GM19324 (cell line): ENCODE measurements around the gene NCOA7.
"Not testable (repeated sequence)": the region's sequence is repeated elsewhere in the genome, so short reads cannot be mapped to it uniquely, and the experiment has no call there.

Experiments
- ATAC-seq: cut with Tn5 transposase; IDR thresholded peaks from one replicate; pipeline ENCODE4 v1.9.1; 2021; ENCODE audit warnings: mild to moderate bottlenecking, moderate library complexity; ENCODE audit not compliant: unreplicated experiment, low FRiP score

NCOA7 gene

DNA sequence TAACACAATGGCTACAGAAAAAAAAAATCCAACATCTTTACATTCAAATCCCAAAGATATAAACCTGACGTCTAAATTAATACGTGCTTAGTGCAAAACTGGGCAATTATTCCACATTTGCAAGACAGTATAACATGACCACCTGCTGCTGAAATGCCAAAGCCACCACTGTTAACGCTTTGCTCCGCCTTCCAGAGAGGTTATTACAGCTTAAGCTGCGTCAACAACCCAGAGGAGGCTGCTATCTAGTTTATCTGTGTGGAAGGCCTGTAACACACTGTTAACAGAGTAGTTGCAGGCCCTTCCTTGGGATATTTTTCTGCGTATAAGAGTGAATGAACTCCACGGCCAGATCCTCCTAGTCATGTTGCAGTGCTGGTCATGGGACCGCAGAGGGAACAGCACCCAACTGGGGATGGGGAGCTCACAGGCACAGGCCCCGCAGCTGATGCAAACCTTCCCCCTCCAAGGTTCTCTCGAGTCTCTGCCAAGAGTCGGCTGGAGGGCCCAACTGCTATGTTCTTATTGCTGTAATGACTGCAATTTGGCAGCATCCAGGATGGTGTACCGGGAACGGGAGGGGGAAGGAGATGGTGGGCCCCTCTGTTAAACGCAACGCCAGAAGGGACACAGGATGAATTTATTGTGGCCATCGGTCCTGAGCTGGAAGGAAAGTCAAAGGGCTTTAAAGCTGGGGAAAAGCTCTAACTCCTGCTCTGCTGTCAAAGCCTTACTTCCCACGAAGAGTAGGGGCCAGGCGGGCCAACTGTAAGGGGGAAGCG is 993 bp upstream of the NCOA7 start:
- peak; percentile 10 for ATAC-seq

GRCh38 chr6:125791151-125791819 is 525 bp downstream of the NCOA7 start:
- peak; percentile 33 for ATAC-seq

DNA sequence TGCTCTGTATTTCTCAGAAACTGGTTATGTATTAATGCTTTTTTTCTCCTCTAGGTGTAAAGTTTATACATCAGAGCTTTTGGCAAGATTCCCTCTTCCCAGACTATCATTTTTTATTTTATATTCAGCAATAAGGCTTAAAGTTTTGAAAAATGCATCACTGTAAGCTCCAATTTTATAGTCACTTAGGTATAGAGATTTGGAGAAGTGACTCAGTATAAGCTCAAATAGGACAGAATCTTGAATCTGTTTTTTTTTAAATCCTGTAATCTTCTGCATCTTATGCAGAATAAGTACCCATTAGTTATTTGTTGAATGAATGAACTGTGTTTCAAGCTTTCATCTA is 1.0 kb downstream of the NCOA7 start:
- no peak for ATAC-seq

GRCh38 chr6:125792172-125792571 is 1.4 kb downstream of the NCOA7 start:
- ATAC-seq: no peak

GRCh38 chr6:125792680-125793079 is 1.9 kb downstream of the NCOA7 start:
- no peak for ATAC-seq

DNA sequence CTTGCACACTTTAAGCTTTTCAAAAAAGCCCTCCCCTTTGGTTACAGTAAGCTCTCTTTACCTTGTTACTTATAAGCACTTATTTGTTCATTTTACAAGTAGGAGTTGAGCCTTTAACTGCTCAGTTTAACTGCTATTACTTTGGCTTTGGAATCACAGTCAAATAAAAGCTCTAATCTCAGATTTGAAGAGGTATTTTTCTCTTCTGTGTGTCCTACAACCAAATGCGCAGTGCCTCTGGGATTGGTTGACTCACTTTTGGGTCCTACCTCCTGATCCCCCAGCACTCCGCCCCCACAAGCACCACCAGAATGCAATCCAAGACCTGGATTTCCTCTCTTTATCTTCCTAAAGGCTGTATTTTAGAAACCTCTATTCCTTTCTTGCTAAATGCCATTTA is 2.5 kb downstream of the NCOA7 start:
- ATAC-seq: no peak

GRCh38 chr6:125793863-125794262 is 3.1 kb downstream of the NCOA7 start:
- no peak for ATAC-seq

DNA sequence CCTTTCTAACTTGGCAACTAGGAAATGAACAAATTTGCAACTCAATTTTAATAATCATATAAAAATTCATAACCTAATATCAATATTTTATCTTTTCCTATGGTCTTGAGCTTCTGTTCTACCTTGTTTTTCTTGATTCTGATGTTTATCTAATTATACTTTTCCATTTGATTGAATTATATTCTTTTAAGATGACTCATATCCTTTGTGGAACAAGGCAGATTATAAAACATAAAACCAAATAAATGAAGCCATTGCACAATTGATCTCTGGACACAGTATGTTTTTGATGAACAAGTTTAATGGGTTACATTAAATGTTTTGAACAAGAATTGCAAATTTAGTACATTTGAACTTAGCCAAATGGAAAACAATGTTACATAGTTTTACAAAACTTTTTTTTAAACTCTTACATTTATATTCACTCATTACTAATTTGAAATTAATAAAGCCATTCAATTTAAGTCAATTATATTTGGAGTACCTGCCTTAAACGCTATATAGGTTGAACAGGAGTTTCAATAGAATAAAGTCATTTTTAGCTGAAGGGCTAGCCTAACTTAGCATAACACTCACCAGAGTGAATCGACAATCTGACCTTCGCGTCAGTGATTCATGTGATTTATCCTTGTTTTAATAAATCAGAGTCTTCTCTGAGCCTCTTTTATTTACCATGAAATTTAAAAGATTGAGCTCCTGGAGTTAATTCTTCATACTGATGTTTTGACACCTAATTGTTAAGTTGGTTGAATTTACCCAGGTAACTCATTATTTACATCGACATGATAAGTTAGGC is 3.8 kb downstream of the NCOA7 start:
- no peak for ATAC-seq

DNA sequence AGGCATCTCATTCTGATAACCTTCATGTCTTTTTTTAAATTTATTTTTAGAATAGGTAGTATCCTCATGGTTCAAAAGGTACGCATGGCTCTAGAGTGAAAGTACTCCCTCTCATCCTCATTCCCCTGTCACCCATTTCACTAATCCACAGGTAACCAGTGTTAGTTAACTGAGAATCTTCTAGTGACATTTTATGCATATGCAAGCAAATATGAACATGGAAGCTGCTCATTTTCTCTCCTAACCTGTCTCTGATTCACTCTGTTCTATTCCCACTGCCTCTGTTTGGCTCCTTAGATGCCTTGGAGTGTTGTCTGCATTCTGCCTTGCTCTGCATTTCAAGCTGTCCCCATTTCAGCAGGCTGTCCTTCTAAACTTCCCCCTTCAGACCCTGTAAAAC is 4.5 kb downstream of the NCOA7 start:
- ATAC-seq: no peak

DNA sequence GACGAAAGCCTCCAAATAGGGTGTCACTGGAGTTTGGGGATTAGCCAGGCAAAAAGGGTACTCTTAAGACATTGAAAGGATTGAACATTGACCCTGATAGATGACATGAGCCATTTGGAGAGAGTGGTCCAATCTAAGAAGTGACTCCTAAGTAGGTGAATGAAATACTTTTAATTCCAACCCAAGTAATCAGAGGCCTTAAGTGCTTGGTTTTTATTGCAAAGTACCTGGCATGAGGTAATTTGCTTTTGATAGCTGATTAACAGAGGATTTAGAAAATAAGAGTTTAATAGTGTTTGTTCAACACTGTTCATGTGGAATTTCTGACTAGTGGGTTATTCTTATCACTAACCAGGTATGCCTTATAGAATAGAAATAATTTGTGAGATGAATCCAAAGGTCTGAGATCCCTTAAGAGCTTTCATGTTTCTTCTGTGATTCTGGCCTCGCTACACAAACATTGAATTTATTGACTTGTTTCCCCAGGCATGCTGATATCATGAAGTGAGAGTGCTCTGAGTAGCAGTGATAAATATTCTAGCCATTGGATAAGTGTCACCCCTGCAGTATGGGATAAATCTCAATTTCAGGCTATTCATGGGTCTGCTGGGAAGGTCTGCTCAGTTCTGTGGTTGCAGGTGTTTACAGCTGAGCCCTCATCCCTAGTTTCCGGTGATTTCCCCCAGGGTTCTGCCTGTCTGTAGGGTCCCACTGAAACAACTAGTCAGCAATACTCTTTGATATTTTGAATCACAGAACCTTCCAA is 6.5 kb downstream of the NCOA7 start:
- ATAC-seq: no peak

DNA sequence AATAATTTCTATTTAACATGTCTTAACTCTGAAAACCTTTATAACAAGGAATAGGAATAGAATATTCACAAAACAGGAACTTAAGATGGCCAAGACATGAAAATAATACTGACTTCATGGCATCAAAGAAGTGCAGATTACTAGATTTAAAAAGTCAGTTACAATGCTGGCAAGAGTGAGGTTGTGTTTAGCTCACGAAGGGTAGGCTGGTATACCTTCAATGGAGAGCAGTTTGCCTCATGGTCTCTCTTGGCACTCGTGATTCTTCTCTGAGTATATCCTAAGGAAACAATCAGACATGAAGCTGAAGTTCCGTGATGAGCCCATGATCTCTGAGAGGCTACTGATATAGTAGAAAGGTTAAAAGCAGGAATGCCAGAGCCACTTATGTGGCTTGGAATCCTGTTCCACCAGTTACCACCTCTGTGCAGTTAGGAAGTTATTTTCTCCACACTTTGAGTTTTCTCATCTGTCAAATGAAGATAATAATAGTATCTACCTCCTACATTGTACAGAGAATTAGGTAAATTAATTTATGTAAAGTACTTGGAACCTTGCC is 7.2 kb downstream of the NCOA7 start:
- no peak for ATAC-seq

GRCh38 chr6:125798734-125799508 is 8.2 kb downstream of the NCOA7 start:
- peak; percentile 82 for ATAC-seq

- no peak for ATAC-seq
Measured at GRCh38 chr6:125802383-125802782, 11.6 kb downstream of the NCOA7 start.

DNA sequence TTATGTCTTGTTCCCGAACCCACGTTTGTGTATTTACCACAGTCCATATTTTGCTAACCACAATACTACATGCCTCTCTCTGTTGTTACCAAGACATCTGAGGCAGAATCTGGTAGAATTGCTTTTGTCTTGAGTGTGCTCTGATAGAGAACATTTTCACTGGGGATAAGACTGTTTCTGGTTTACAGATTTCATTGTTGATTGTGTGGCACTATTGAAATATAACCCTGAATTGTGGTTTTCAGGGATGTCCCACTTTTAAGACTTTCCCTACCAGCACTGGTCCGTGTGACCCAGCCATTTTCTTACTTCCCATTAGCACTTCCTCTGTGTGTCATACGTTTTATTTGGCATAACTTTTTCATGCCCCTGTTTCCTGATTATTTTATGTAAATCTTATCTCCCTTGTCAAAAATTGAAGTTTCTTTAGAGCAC is 12.2 kb downstream of the NCOA7 start:
- ATAC-seq: no peak

- ATAC-seq: peak; percentile 37
Measured at GRCh38 chr6:125804264-125804663, 13.5 kb downstream of the NCOA7 start.

DNA sequence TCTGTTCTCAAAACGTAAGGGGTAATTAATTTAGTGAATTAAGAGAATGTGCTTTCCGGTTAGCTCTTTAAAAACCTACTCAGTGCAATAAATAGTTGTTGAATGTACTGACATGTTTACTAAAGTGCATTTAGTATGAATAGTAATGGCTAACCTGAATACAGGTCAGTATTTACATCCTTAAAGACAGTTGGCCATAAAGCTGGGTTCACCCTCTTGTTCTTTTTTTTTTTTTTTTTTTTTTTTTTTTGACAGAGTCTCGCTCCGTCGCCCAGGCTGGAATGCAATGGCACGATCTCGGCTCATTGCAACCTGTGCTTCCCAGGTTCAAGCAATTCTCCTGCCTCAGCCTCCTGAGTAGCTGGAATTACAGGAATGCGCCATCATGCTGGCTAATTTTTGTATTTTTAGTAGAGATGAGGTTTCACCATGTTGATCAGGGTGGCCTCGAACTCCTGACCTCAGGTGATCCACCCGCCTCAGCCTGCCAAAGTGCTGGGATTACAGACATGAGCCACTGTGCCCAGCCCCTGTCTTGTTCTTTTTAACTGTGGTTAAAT is 14.2 kb downstream of the NCOA7 start:
- not testable (repeated sequence) for ATAC-seq

DNA sequence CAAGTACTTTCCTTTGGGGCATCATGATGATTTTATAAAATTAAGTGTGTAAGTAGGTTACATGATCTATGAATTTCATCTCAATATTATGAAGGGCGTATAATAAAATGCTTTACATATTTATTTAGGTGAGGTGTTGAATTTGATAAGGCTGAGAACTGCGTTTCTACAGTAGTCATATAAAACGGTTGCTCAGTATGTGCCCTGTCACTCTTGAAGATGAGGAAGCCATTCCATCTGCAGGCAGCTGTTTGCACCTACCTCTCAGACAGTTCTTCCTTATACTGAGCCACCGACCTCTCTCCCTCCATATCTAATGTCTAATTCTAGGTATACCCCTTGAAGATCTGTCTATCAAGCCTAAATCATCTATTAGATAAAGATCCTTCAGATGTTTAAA is 16.1 kb downstream of the NCOA7 start:
- no peak for ATAC-seq

DNA sequence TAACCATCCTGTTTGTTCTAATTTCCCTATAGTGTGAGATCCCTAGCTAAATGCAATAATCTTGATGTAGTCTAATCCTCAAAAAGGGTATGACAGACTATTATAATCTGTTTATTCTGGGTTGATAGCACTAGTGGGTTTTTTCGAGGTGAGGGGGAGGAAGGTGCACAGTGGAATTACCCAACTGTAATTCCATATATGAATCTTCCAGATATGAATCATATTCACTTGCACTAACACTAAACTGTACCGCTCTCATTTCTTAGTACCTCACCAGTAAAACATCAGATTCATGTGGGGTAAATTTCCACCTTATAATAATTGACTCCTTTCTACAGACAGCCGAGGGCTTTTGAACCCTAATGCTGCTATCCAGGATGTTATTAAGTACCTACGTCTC is 16.5 kb downstream of the NCOA7 start:
- ATAC-seq: no peak

- no peak for ATAC-seq
Measured at GRCh38 chr6:125808060-125808459, 17.3 kb downstream of the NCOA7 start.
